SJCRH30 (cell line): ENCODE results near the gene ADH5. TPM values are rescaled to one million over a fixed set of nuclear protein-coding genes. Genes with fewer than 3 reads are reported as not detected.
"Not testable (repeated sequence)": the region's sequence is repeated elsewhere in the genome, so short reads cannot be mapped to it uniquely, and the experiment has no call there.

Experiments used
- DNase-seq, 2 experiments: peaks; one replicate each; pipeline ENCODE4 v3.0.0-alpha.2; 2015 to 2020
- H3K27ac ChIP-seq: fragments of 250-450 bp; sonication (Bioruptor Pico); 2 replicates; pipeline ENCODE4 v1.5.1; 2020; ENCODE audit warnings: mild to moderate bottlenecking, moderate library complexity
- H3K27me3 ChIP-seq: fragments of 250-450 bp; sonication (Bioruptor Pico); 2 replicates; pipeline ENCODE4 v1.5.1; 2020; ENCODE audit warnings: mild to moderate bottlenecking, moderate library complexity
- H3K36me3 ChIP-seq: fragments of 250-450 bp; sonication (Bioruptor Pico); 2 replicates; pipeline ENCODE4 v1.5.1; 2020; ENCODE audit warnings: mild to moderate bottlenecking, moderate library complexity
- H3K4me1 ChIP-seq: fragments of 250-450 bp; sonication (Bioruptor Pico); 2 replicates; pipeline ENCODE4 v1.5.1; 2020; ENCODE audit warnings: mild to moderate bottlenecking, moderate library complexity
- H3K4me3 ChIP-seq: fragments of 250-450 bp; sonication (Bioruptor Pico); 2 replicates; pipeline ENCODE4 v1.5.1; 2020; ENCODE audit warnings: mild to moderate bottlenecking, moderate library complexity
- H3K9me3 ChIP-seq: fragments of 250-450 bp; sonication (Bioruptor Pico); replicated peaks from 2 replicates; pipeline ENCODE4 v1.5.1; 2020; ENCODE audit warnings: mild to moderate bottlenecking, moderate library complexity
- total RNA-seq: library from RNA; depleted of rRNA; stranded (reverse); fragments of >200 nt; shearing (Covaris generic); gene quantifications from 2 replicates; pipeline ENCODE4 v1.2.3, GENCODE V29; 2014

The ADH5 gene
- total RNA-seq, 1 experiment from 2014 or later = 93.2 TPM

- H3K36me3 ChIP-seq = peaks cover 38% of the 10 kb centered on the region
Measured at GRCh38 chr4:99074816-99075215, 13.8 kb downstream of the ADH5 start.

GRCh38 chr4:99071159-99071558, 17.4 kb downstream of the ADH5 start:
- Histone ChIP-seq H3K4me1 (no peaks in the 10 kb centered on the region), H3K4me3 (no peak overlapping the region), H3K27ac (no peak overlapping the region), H3K36me3 (peaks cover 38% of the 10 kb centered on the region), H3K9me3 (no peaks in the 10 kb centered on the region), H3K27me3 (no peaks in the 10 kb centered on the region)
- DNase-seq = no peak

More at GRCh38 chr4:99074816-99075215, 13.8 kb downstream of the ADH5 start:
- Histone ChIP-seq H3K27me3 (no peaks in the 10 kb centered on the region), H3K9me3 (no peaks in the 10 kb centered on the region), H3K4me3 (no peak overlapping the region), H3K4me1 (no peaks in the 10 kb centered on the region), H3K27ac (no peak overlapping the region)
- no peak for DNase-seq

GRCh38 chr4:99067617-99068016, 21.0 kb downstream of the ADH5 start:
- no peak overlapping the region for H3K4me3 ChIP-seq
- H3K27me3 ChIP-seq = no peaks in the 10 kb centered on the region
- no peak overlapping the region for H3K27ac ChIP-seq
- no peak for DNase-seq
- H3K36me3 ChIP-seq = peaks cover 30% of the 10 kb centered on the region
- no peaks in the 10 kb centered on the region for H3K4me1 ChIP-seq
- H3K9me3 ChIP-seq = no peaks in the 10 kb centered on the region

GRCh38 chr4:99065521-99065920, 23.1 kb downstream of the ADH5 start:
- H3K27ac ChIP-seq, H3K4me3 ChIP-seq, H3K4me1 ChIP-seq, H3K9me3 ChIP-seq, H3K27me3 ChIP-seq, DNase-seq: not testable (repeated sequence)
- H3K36me3 ChIP-seq = peaks cover 26% of the 10 kb centered on the region

- Histone ChIP-seq H3K27me3 (no peaks in the 10 kb centered on the region), H3K27ac (no peak overlapping the region), H3K9me3 (no peaks in the 10 kb centered on the region), H3K4me3 (no peak overlapping the region), H3K36me3 (peaks cover 31% of the 10 kb centered on the region), H3K4me1 (peaks cover 4% of the 10 kb centered on the region; the same call in 1 of the 2 replicates)
- peak; percentile 10 to 30 for DNase-seq
Measured at GRCh38 chr4:99062120-99062519, 26.5 kb downstream of the ADH5 start.

- Histone ChIP-seq H3K27ac (no peak overlapping the region), H3K9me3 (no peaks in the 10 kb centered on the region), H3K27me3 (no peaks in the 10 kb centered on the region), H3K4me3 (no peak overlapping the region), H3K36me3 (peaks cover 28% of the 10 kb centered on the region), H3K4me1 (peaks cover 4% of the 10 kb centered on the region; the same call in 1 of the 2 replicates)
- no peak for DNase-seq
Measured at GRCh38 chr4:99061048-99061700, 27.4 kb downstream of the ADH5 start.

GRCh38 chr4:99059550-99059949, 29.0 kb downstream of the ADH5 start:
- Histone ChIP-seq H3K4me1 (peaks cover 4% of the 10 kb centered on the region; the same call in 1 of the 2 replicates), H3K36me3 (peaks cover 26% of the 10 kb centered on the region), H3K27me3 (no peaks in the 10 kb centered on the region), H3K27ac (0 out of 2 replicates have a peak overlapping the region, but pooled peaks have one; percentile 11), H3K9me3 (0 out of 2 replicates have a peak, but pooled peaks cover 3% of the 10 kb centered on the region), H3K4me3 (no peak overlapping the region)
- DNase-seq = no peak

GRCh38 chr4:99058228-99058627, 30.4 kb downstream of the ADH5 start:
- Histone ChIP-seq H3K9me3 (0 out of 2 replicates have a peak, but pooled peaks cover 3% of the 10 kb centered on the region), H3K27me3 (no peaks in the 10 kb centered on the region), H3K4me1 (peaks cover 4% of the 10 kb centered on the region; the same call in 1 of the 2 replicates), H3K4me3 (no peak overlapping the region), H3K27ac (no peak overlapping the region), H3K36me3 (peaks cover 25% of the 10 kb centered on the region)
- DNase-seq = no peak

GRCh38 chr4:99054428-99054994, 34.1 kb downstream of the ADH5 start:
- Histone ChIP-seq H3K4me1 (no peaks in the 10 kb centered on the region), H3K27me3 (no peaks in the 10 kb centered on the region), H3K4me3 (no peak overlapping the region), H3K27ac (no peak overlapping the region), H3K36me3 (peaks cover 28% of the 10 kb centered on the region), H3K9me3 (0 out of 2 replicates have a peak, but pooled peaks cover 3% of the 10 kb centered on the region)
- DNase-seq = no peak

GRCh38 chr4:99052902-99053301, 35.7 kb downstream of the ADH5 start:
- Histone ChIP-seq H3K36me3 (peaks cover 35% of the 10 kb centered on the region), H3K4me3 (no peak overlapping the region), H3K27me3 (no peaks in the 10 kb centered on the region), H3K27ac (no peak overlapping the region), H3K4me1 (no peaks in the 10 kb centered on the region), H3K9me3 (0 out of 2 replicates have a peak, but pooled peaks cover 3% of the 10 kb centered on the region)
- no peak for DNase-seq

- Histone ChIP-seq H3K9me3 (no peaks in the 10 kb centered on the region), H3K4me1 (no peaks in the 10 kb centered on the region), H3K36me3 (peaks cover 37% of the 10 kb centered on the region), H3K27ac (no peak overlapping the region), H3K4me3 (no peak overlapping the region), H3K27me3 (no peaks in the 10 kb centered on the region)
- no peak for DNase-seq
Measured at GRCh38 chr4:99047710-99048109, 40.9 kb downstream of the ADH5 start.

GRCh38 chr4:99043346-99043745, 45.2 kb downstream of the ADH5 start:
- H3K9me3 ChIP-seq = no peaks in the 10 kb centered on the region
- peaks cover 24% of the 10 kb centered on the region for H3K36me3 ChIP-seq
- no peak overlapping the region for H3K27ac ChIP-seq
- H3K27me3 ChIP-seq = no peaks in the 10 kb centered on the region
- H3K4me1 ChIP-seq = no peaks in the 10 kb centered on the region
- DNase-seq = no peak
- H3K4me3 ChIP-seq = no peak overlapping the region

- no peaks in the 10 kb centered on the region for H3K27me3 ChIP-seq
- peaks cover 44% of the 10 kb centered on the region for H3K36me3 ChIP-seq
- H3K27ac ChIP-seq = no peak overlapping the region
- H3K4me1 ChIP-seq = no peaks in the 10 kb centered on the region
- no peak overlapping the region for H3K4me3 ChIP-seq
- H3K9me3 ChIP-seq = peaks cover 4% of the 10 kb centered on the region; the same call in 1 of the 2 replicates
- no peak for DNase-seq
Measured at GRCh38 chr4:99038213-99038612, 50.4 kb downstream of the ADH5 start.

- Histone ChIP-seq H3K27me3 (no peaks in the 10 kb centered on the region), H3K4me3 (no peak overlapping the region), H3K27ac (no peak overlapping the region), H3K9me3 (peaks cover 4% of the 10 kb centered on the region; the same call in 1 of the 2 replicates), H3K4me1 (no peaks in the 10 kb centered on the region), H3K36me3 (peaks cover 37% of the 10 kb centered on the region)
- no peak for DNase-seq
Measured at GRCh38 chr4:99033956-99034355, 54.6 kb downstream of the ADH5 start.

- Histone ChIP-seq H3K4me3 (no peak overlapping the region), H3K36me3 (peaks cover 18% of the 10 kb centered on the region), H3K9me3 (peaks cover 3% of the 10 kb centered on the region; the same call in 1 of the 2 replicates), H3K27ac (no peak overlapping the region), H3K27me3 (no peaks in the 10 kb centered on the region), H3K4me1 (no peaks in the 10 kb centered on the region)
- no peak for DNase-seq
Measured at GRCh38 chr4:99029852-99030251, 58.7 kb downstream of the ADH5 start.
